NCI-H524 treated with DMSO at 0.1 percent for 48 hours (cell line): ENCODE data around the gene ANKS1B.
A peak's percentile ranks its signal among the peaks of the same experiment; 100 is the strongest.
"Not testable (repeated sequence)": the region's sequence is repeated elsewhere in the genome, so short reads cannot be mapped to it uniquely, and the experiment has no call there.

ENCODE experiments used
- DNase-seq: peaks from one replicate; lab custom pipeline; 2025; lab: John Stamatoyannopoulos, UW

ANKS1B gene

GRCh38 chr12:99019798-99020197 lies 964.9 kb downstream of the ANKS1B start:
- DNase-seq: no peak

GRCh38 chr12:99017971-99018370 lies 966.8 kb downstream of the ANKS1B start:
- no peak for DNase-seq

- no peak for DNase-seq
These were observed 975.0 kb downstream of the ANKS1B start for GRCh38 chr12:99009654-99010296.

- DNase-seq: no peak
These were observed 979.1 kb downstream of the ANKS1B start for GRCh38 chr12:99005601-99006000.

- no peak for DNase-seq
These were observed 979.8 kb downstream of the ANKS1B start for GRCh38 chr12:99004799-99005466.

GRCh38 chr12:99002731-99003130 lies 982.0 kb downstream of the ANKS1B start:
- DNase-seq: no peak

GRCh38 chr12:99002156-99002555 lies 982.6 kb downstream of the ANKS1B start:
- DNase-seq: no peak

GRCh38 chr12:98999559-98999958 lies 985.2 kb downstream of the ANKS1B start:
- DNase-seq: no peak

GRCh38 chr12:98998697-98999299 lies 985.9 kb downstream of the ANKS1B start:
- no peak for DNase-seq

GRCh38 chr12:98997899-98998298 lies 986.8 kb downstream of the ANKS1B start:
- peak; percentile 14 for DNase-seq

GRCh38 chr12:98990648-98991047 lies 994.1 kb downstream of the ANKS1B start:
- no peak for DNase-seq

- DNase-seq: no peak
These were observed 999.6 kb downstream of the ANKS1B start for GRCh38 chr12:98985156-98985555.

GRCh38 chr12:98983647-98984046 lies 1001.1 kb downstream of the ANKS1B start:
- DNase-seq: no peak

GRCh38 chr12:98980508-98980907 lies 1004.2 kb downstream of the ANKS1B start:
- no peak for DNase-seq

GRCh38 chr12:98977186-98977585 lies 1007.5 kb downstream of the ANKS1B start:
- no peak for DNase-seq

- DNase-seq: no peak
These were observed 1009.9 kb downstream of the ANKS1B start for GRCh38 chr12:98974767-98975381.

- no peak for DNase-seq
These were observed 1011.3 kb downstream of the ANKS1B start for GRCh38 chr12:98973395-98973794.

- DNase-seq: no peak
These were observed 1013.8 kb downstream of the ANKS1B start for GRCh38 chr12:98970950-98971349.

GRCh38 chr12:98970210-98970609 lies 1014.5 kb downstream of the ANKS1B start:
- DNase-seq: no peak

- DNase-seq: no peak
These were observed 1015.8 kb downstream of the ANKS1B start for GRCh38 chr12:98968896-98969295.

- not testable (repeated sequence) for DNase-seq
These were observed 1027.6 kb downstream of the ANKS1B start for GRCh38 chr12:98957135-98957534.

- DNase-seq: no peak
These were observed 1029.5 kb downstream of the ANKS1B start for GRCh38 chr12:98955284-98955683.

GRCh38 chr12:98954506-98954905 lies 1030.2 kb downstream of the ANKS1B start:
- no peak for DNase-seq
